ENCODE data around the gene WDR27.

DNA sequence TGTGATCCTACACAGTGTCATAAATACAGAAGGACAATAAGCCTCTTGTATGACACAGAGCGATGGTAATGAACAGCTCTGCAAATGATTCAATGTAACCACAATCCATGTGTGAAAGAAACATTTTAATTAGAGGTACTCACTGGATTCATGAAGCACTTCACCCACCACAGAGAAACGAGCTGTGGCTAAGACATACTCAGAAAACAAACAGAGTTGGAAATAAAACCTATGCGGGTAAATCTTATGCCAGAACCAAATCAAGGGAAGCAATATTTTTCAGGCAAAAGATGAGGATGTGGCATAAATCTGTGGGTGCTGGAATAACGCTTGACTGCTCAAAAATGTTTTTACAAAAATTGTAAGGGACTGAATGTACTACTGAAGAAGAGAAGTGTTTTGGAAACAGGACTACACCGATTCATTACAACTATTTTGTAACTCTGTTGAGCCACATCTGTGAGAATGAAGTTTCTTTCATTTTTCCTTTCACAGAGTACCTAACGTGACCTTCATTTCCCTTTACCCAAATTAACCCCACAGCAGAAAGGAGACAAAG is 112.1 kb downstream of the WDR27 start:
- TF ChIP-seq, protein P1, sequence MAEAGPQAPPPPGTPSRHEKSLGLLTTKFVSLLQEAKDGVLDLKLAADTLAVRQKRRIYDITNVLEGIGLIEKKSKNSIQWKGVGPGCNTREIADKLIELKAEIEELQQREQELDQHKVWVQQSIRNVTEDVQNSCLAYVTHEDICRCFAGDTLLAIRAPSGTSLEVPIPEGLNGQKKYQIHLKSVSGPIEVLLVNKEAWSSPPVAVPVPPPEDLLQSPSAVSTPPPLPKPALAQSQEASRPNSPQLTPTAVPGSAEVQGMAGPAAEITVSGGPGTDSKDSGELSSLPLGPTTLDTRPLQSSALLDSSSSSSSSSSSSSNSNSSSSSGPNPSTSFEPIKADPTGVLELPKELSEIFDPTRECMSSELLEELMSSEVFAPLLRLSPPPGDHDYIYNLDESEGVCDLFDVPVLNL (IDR thresholded peaks at IDR 0.05; ENCODE audit: low read depth, low read length), result no peak
- no peak for TF ChIP-seq MXI1 (IDR thresholded peaks at IDR 0.05; ENCODE audit: low read depth, low read length)
- TF ChIP-seq, protein P2, sequence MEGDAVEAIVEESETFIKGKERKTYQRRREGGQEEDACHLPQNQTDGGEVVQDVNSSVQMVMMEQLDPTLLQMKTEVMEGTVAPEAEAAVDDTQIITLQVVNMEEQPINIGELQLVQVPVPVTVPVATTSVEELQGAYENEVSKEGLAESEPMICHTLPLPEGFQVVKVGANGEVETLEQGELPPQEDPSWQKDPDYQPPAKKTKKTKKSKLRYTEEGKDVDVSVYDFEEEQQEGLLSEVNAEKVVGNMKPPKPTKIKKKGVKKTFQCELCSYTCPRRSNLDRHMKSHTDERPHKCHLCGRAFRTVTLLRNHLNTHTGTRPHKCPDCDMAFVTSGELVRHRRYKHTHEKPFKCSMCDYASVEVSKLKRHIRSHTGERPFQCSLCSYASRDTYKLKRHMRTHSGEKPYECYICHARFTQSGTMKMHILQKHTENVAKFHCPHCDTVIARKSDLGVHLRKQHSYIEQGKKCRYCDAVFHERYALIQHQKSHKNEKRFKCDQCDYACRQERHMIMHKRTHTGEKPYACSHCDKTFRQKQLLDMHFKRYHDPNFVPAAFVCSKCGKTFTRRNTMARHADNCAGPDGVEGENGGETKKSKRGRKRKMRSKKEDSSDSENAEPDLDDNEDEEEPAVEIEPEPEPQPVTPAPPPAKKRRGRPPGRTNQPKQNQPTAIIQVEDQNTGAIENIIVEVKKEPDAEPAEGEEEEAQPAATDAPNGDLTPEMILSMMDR (IDR thresholded peaks at IDR 0.05 in 2 of 3, conservative IDR thresholded peaks at IDR 0.05 in 1 of 3; ENCODE audit: control insufficient read depth in 2 of 3, extremely low read depth in 1 of 3, insufficient read depth in 1 of 3, low read depth in 3 of 3, low read length in 3 of 3), result no peak
- TF ChIP-seq STAT1 (conservative IDR thresholded peaks at IDR 0.05), result no peak
- TF ChIP-seq SIN3A (IDR thresholded peaks at IDR 0.05; ENCODE audit: low read depth, low read length), result no peak
- TF ChIP-seq POLR2A (IDR thresholded peaks at IDR 0.05; ENCODE audit: low read depth, low read length), result no peak
